ENCODE results near the gene DIP2A.
"Not testable (repeated sequence)": the region's sequence is repeated elsewhere in the genome, so short reads cannot be mapped to it uniquely, and the experiment has no call there.

The DIP2A gene

GRCh38 chr21:46443910-46444309 lies 14.8 kb upstream of the DIP2A start:
- no peak overlapping the region for H3K4me3 ChIP-seq (ENCODE audit: low read depth, low read length)
- no peak for DNase-seq (ENCODE audit: low read depth)
- no peak for TF ChIP-seq CTCF (IDR thresholded peaks at IDR 0.05; ENCODE audit: insufficient read depth, low read depth, low read length, missing control alignments)

GRCh38 chr21:46448108-46448507 lies 10.6 kb upstream of the DIP2A start:
- no peak for DNase-seq (ENCODE audit: low read depth)
- no peak overlapping the region for H3K4me3 ChIP-seq (ENCODE audit: low read depth, low read length)
- TF ChIP-seq CTCF (IDR thresholded peaks at IDR 0.05; ENCODE audit: insufficient read depth, low read depth, low read length, missing control alignments), result no peak

- DNase-seq (ENCODE audit: low read depth); H3K4me3 ChIP-seq (ENCODE audit: low read depth, low read length): not testable (repeated sequence)
Measured at GRCh38 chr21:46448855-46449254, 9.8 kb upstream of the DIP2A start.

GRCh38 chr21:46452710-46453109 lies 6.0 kb upstream of the DIP2A start:
- no peak overlapping the region for H3K4me3 ChIP-seq (ENCODE audit: low read depth, low read length)
- no peak for TF ChIP-seq CTCF (IDR thresholded peaks at IDR 0.05; ENCODE audit: insufficient read depth, low read depth, low read length, missing control alignments)

GRCh38 chr21:46454142-46454541 lies 4.5 kb upstream of the DIP2A start:
- TF ChIP-seq CTCF (IDR thresholded peaks at IDR 0.05; ENCODE audit: insufficient read depth, low read depth, low read length, missing control alignments), result no peak
- no peak for DNase-seq (ENCODE audit: low read depth)
- no peak overlapping the region for H3K4me3 ChIP-seq (ENCODE audit: low read depth, low read length)

More at GRCh38 chr21:46452710-46453109, 6.0 kb upstream of the DIP2A start:
- DNase-seq (ENCODE audit: low read depth), result no peak

GRCh38 chr21:46454634-46455390 lies 3.9 kb upstream of the DIP2A start:
- H3K4me3 ChIP-seq (ENCODE audit: low read depth, low read length), result no peak overlapping the region
- DNase-seq (ENCODE audit: low read depth), result no peak
- no peak for TF ChIP-seq CTCF (IDR thresholded peaks at IDR 0.05; ENCODE audit: insufficient read depth, low read depth, low read length, missing control alignments)

GRCh38 chr21:46455575-46456385 lies 2.9 kb upstream of the DIP2A start:
- TF ChIP-seq CTCF (IDR thresholded peaks at IDR 0.05; ENCODE audit: insufficient read depth, low read depth, low read length, missing control alignments), result no peak
- DNase-seq (ENCODE audit: low read depth), result no peak
- H3K4me3 ChIP-seq (ENCODE audit: low read depth, low read length), result no peak overlapping the region

All from GM12865 (cell line).